HG02610 (cell line): ENCODE measurements around the gene KIFC1.
A peak's percentile ranks its signal among the peaks of the same experiment; 100 is the strongest.

Source experiments
- ATAC-seq: cut with Tn5 transposase; IDR thresholded peaks from one replicate; pipeline ENCODE4 v1.9.1; 2021; ENCODE audit warnings: mild to moderate bottlenecking, moderate library complexity; ENCODE audit not compliant: unreplicated experiment

Gene KIFC1

GRCh38 chr6:33439956-33440648 is 48.5 kb downstream of the KIFC1 start:
- ATAC-seq, result no peak

- ATAC-seq, result no peak
Observed at GRCh38 chr6:33440649-33441309, 49.2 kb downstream of the KIFC1 start.

GRCh38 chr6:33441457-33441856 is 49.8 kb downstream of the KIFC1 start:
- no peak for ATAC-seq

GRCh38 chr6:33442283-33442682 is 50.7 kb downstream of the KIFC1 start:
- ATAC-seq, result no peak

- ATAC-seq, result no peak
Observed at GRCh38 chr6:33443025-33443424, 51.4 kb downstream of the KIFC1 start.

GRCh38 chr6:33443619-33444504 is 52.2 kb downstream of the KIFC1 start:
- ATAC-seq, result no peak

GRCh38 chr6:33445119-33445603 is 53.5 kb downstream of the KIFC1 start:
- ATAC-seq, result no peak

GRCh38 chr6:33446356-33446755 is 54.7 kb downstream of the KIFC1 start:
- ATAC-seq, result no peak

GRCh38 chr6:33450434-33450833 is 58.8 kb downstream of the KIFC1 start:
- no peak for ATAC-seq

- no peak for ATAC-seq
Observed at GRCh38 chr6:33451606-33452005, 60.0 kb downstream of the KIFC1 start.

- no peak for ATAC-seq
Observed at GRCh38 chr6:33452496-33452895, 60.9 kb downstream of the KIFC1 start.

- ATAC-seq, result no peak
Observed at GRCh38 chr6:33453393-33454008, 61.9 kb downstream of the KIFC1 start.

GRCh38 chr6:33454009-33454946 is 62.7 kb downstream of the KIFC1 start, which contains the start of gene ZBTB9:
Gene ZBTB9 (plus strand): TSS chr6:33454576. CDS start chr6:33455101, 525 bp downstream.
- ATAC-seq, result peak; percentile 99

- no peak for ATAC-seq
Observed at GRCh38 chr6:33455051-33455450, 63.4 kb downstream of the KIFC1 start.

GRCh38 chr6:33456156-33456555 is 64.5 kb downstream of the KIFC1 start:
- ATAC-seq, result no peak

GRCh38 chr6:33458676-33459075 is 67.1 kb downstream of the KIFC1 start:
- ATAC-seq, result no peak

GRCh38 chr6:33459226-33459625 is 67.6 kb downstream of the KIFC1 start:
- ATAC-seq, result no peak
